Right lung (tissue), 10 donors: ENCODE data around the gene CPN1. TPM values are rescaled to one million over a fixed set of nuclear protein-coding genes. Genes with fewer than 3 reads are reported as not detected.
"Not testable (repeated sequence)": the region's sequence is repeated elsewhere in the genome, so short reads cannot be mapped to it uniquely, and the experiment has no call there.

Experiments used
- DNase-seq, 2 donors: peaks; one replicate each; pipeline ENCODE4 v3.0.0-alpha.2; 2013
- long read RNA-seq, 8 donors: transcript quantifications; one replicate each; lab custom pipeline, GENCODE V29; 2026
- polyA plus RNA-seq, 5 donors: library from polyadenylated mRNA; unstranded; fragments of 120-200 nt; gene quantifications; one replicate each; pipeline versions ENCODE4 v1.2.1 to v1.2.3, GENCODE V29; 2013; ENCODE audit warnings: inconsistent platforms in 1 of 5, low replicate concordance in 1 of 5; ENCODE audit not compliant: insufficient read length in 5 of 5, insufficient read depth in 1 of 5

CPN1 gene
- under 1 TPM in 1 of 5 donors, not detected in 4; 0.16 TPM for polyA plus RNA-seq
- long read RNA-seq, donor 1: 0 reads
- long read RNA-seq, donor 2: 0 reads
- long read RNA-seq, donor 3: 0 reads
- long read RNA-seq, donor 4: 0 reads
- long read RNA-seq, donor 5: 0 reads
- long read RNA-seq, donor 6: 0 reads
- long read RNA-seq, donor 7: 0 reads
- long read RNA-seq, donor 8: 0 reads

DNA sequence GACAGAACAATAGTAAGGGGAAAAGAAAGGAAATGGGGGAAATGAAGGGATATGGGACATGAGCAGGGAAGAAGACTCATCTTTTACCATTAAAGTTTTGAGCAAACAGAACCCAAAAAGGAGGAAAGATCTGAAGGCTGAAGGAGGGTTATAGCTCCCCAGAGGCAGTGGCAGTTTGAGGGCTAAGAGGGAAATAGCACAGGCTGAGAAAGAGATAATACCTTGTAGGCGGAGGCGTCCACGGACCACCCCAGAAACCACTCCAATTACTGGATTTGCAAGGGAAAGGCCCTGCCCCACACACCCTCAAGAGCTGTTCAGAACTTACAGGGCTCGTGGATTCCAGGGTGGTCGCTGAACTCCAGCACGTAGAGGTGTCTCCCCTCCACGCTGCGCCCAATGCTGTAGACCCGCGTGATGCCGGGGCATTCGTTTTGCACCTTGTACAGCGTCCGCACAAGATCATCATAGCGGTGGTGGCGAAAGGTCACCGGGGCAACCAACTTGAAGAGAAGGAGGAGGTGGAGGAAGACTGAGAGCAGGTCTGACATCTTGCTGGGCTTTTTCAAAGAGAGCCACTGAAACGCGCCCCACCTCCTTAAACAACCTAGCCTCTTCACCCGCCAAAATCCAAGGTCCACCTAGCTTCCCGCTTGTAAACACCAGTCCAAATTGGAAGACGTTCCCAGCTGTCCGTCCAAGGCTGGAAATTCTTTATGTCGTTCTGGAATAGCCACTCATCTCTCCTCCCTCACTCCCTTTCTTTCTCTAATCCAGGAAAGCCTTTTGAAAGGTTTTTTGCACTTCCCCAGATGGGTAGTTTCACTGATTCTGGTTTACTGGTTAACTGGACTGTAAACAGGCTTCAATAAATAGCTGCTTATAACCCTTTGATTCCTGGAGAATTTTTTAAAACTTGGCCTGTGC, at the start of gene CPN1:
CPN1 (minus strand) TSS at position 795 of the 927 bp plus-strand sequence; CDS start at position 551, 244 bp downstream.
- no peak for DNase-seq

DNA sequence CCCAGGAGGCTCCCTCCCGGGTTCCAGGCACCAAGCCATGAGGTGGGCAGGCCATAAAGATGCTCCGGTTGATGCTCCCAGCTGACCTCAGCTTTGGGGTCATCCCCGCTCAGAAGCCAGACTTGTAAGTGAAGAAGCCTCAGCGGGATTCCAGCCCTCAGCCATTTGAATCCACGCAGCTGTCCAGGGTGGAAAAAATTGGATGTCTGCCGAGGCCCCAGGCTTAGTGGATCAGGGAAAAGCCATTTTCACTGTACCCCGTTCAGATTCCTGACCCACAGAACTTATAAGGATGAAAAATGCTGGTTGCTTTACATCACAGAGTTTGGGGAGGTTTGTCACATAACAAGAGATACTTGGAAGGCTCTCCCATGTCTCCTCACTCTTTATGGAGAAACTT, 49.2 kb upstream of the CPN1 start:
- DNase-seq: no peak

DNA sequence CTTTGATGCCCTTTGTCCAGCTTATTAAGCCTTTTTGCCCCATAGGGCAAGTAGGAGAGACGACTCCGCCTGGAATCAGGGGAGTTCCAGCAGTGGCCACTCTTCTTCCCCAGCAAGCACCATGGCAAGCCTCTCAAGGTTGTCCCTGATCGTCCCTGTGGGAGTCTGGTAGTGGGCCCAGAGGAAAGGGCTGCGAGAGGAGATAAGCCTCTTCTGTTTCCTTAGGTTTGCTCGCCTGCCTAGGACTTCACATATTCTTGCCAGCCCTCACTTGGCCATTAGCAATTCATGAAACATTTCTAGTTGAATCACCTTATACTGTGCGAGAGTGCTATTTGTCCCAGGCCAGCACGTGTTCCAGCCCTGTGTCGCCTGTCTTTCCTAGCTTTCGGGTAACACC, 47.8 kb upstream of the CPN1 start:
- DNase-seq: no peak

DNA sequence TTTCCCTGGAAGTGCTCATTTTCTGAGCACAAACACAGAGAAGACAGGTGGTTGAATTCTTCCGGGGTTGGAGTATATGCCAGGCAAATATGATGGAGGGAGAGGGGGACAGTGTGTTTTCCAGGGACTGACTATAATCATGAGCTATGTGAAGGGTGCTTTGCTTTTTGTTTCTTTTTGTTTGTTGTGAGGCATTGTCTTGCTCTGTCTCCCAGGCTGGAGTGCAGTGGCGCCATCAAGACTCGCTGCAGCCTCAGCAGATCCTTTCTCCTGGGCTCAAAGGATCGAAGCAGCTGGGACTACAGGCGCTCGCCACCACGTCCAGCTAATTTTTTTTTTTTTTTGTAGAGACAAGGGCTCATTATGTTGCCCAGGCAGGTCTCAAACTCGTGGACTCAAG, 47.3 kb upstream of the CPN1 start:
- DNase-seq: no peak

DNA sequence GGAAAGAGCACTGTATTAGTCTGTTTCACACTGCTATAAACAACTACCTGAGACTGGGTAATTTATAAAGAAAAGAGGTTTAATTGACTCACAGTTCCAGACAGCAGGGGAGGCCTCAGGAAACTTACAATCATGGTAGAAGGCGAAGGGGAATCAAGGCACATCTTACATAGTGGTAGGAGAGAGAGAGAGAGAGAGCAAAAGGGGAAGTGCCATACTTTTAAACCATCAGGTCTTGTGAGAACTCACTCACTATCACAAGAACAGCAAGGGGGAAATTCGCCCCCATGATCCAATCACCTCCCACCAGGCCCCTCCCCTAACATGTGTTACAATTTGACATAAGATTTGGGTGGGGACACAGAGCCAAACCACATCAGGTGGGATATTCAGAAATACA, 43.7 kb upstream of the CPN1 start:
- DNase-seq: not testable (repeated sequence)

DNA sequence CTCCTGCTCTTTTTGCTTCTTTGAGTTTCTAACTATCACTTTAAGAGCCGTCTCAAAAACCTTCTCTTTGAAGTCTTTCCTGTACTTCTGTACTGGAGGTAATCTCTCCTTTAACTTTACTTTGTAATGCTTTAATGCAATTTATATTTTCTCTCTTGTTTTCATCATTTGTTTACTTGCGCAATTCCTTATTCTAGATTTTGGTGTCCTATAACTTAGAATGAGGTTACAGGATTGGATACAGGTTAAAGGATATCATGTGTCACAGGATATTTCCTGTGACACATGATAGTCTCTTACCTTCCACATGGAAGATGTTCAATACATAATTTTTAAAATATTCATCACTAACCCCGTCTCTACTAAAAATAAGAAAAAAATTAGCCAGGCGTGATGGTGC, 42.4 kb upstream of the CPN1 start:
- DNase-seq: no peak

DNA sequence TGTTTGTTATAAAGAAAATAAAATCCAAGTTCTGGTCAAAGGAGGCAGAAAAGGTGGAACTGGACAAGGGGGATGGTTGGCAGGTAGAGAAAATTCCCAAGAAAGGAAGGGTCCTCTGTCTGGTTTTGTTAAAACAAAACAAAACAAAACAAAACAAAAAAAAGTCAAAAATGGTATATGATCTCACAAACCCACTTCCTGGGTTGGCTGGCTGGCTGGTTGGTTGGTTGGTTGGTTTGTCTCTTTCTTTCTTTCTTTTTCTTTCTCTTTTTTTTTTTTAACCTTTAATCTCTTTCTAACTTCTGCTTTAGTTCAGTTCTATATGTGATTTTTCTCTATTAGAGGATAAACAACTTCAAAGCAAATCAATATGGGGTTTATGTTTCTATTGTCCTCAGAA, 41.1 kb upstream of the CPN1 start:
- DNase-seq: no peak

GRCh38 chr10:100120550-100120949, 38.9 kb upstream of the CPN1 start:
- no peak for DNase-seq

GRCh38 chr10:100119726-100120125, 38.1 kb upstream of the CPN1 start:
- no peak for DNase-seq

- peak in 1 of 2 donors; percentile 14 for DNase-seq
Observed at GRCh38 chr10:100114976-100115770, 33.5 kb upstream of the CPN1 start.

DNA sequence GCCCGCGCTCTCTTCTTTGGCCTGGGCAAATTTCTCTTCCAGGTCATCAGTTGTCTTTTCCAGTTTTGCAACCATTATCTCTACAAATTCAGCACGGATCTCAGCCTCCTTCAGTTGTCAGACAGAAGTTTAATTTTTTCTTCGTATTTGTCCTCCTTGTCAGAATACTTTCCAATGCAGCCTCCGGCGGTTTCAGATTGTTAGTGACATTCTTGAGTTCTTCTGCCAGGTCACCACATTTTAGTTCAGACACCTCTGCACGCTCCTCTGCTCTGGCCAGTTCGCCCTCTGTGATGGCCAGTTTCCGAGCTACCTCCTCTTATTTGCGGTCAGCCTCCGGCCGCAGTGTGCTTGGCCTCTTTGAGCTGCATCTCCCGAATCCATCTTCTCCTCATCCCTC, 32.8 kb upstream of the CPN1 start:
- no peak for DNase-seq

- no peak for DNase-seq
Observed at GRCh38 chr10:100109670-100110069, 28.0 kb upstream of the CPN1 start.

DNA sequence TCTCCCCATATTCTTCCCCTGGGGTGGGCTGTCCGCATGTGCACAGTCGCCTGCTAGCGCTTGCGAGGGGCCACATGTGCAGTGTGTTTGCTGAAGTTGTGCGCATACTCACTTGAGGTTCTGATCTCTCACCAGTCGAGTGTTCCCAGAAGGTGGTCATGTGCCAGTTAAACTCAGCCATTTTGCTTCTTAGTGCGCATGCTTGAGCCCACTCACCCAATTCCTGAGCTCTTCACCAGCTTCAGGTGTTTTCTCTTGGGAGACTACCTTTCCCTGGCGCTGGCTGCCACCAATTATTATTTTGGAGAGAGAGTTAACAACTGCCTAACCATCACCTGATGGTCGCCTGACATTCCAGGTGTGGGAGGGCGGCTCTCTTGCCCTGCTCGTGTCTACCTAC, 25.2 kb upstream of the CPN1 start:
- DNase-seq: no peak

GRCh38 chr10:100104300-100104699, 22.6 kb upstream of the CPN1 start:
- no peak for DNase-seq

GRCh38 chr10:100103581-100103980, 21.9 kb upstream of the CPN1 start:
- no peak for DNase-seq

GRCh38 chr10:100101192-100102076, 19.8 kb upstream of the CPN1 start:
- DNase-seq: no peak

DNA sequence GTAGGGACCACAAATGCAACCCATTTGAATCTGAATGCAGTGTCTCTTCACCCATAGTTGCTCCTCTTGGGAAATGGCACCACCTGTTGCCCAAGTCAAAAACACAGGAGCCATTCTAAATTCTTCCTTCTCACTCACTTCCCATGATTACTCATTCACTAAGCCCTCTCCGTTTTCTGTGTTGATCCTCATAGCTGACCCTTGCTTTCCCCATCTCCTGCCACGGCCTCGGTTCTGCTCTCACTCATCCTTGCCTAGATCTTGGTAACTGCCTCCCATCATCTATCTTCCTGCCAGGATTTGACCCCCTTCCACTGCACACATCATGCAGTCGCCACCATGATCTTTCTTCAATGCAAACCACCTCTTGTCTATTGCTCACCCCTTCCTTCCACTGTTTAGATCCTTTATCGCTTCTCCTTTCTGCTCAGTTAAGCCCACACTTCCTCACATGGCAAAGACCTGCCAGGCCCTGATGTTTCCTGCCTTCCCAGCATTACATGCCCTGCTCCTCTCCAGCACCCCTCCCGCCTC, 19.0 kb upstream of the CPN1 start:
- DNase-seq: no peak

DNA sequence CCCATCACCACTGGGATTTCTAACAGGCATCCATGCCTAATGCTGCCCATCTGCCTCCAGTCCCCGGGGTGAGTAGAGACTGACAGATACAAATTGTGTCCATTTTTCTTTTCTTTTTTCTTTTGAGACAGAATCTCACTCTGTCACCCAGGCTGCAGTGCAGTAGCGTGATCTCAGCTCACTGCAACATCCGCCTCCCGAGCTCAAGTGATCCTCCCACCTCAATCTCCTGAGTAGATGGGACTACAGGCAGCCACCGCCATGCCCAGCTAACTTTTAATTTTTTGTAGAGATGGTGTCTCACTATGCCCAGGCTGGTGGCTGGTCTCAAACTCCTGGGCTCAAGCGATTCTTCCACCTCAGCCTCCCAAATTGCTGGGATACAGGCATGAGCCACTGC, 7.6 kb upstream of the CPN1 start:
- DNase-seq: no peak

GRCh38 chr10:100086708-100087107, 5.0 kb upstream of the CPN1 start:
- not testable (repeated sequence) for DNase-seq

DNA sequence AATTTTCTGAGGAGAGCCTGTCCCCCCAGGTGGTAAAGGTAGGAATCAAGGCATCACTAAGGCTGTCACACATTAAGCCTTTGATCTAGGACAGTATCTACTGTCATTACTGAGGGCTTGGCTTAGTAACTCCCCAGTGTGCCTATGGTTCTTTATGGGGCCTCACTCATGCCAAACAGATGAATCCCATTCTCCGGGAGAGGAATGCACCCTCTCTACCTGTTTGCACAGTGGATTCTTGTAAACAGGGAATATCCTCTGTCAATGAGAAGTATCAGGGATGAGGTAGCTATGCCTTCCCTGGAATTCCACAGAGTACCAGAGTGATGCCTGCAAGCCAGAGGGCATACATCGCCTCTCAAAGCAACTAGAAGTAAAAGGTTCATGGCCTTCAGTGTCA, 3.9 kb upstream of the CPN1 start:
- no peak for DNase-seq

DNA sequence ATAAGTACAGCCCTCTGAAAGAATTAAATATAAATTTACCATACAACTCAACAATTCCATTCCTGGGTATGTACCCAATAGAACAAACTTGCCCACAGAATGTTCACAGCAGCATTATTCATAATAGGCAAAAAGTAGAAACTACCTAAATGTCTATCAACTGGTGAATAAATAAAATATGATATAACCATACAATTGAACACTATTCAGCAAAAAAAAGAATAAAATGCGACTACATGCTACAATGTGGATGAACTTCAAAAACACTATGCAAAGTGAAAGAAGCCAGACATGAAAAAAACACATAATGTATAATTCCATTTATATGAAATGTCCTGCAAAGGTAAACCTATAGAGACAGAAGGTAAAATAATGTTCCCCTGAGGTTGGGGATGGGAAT, 2.0 kb upstream of the CPN1 start:
- DNase-seq: no peak
